ENCODE results near the gene ST3GAL4. TPM values are rescaled to one million over a fixed set of nuclear protein-coding genes. Genes with fewer than 3 reads are reported as not detected.

The ST3GAL4 gene
- total and polyA plus RNA-seq, 2 experiments from 2014 or later, result 27.3 to 53.3 TPM

DNA sequence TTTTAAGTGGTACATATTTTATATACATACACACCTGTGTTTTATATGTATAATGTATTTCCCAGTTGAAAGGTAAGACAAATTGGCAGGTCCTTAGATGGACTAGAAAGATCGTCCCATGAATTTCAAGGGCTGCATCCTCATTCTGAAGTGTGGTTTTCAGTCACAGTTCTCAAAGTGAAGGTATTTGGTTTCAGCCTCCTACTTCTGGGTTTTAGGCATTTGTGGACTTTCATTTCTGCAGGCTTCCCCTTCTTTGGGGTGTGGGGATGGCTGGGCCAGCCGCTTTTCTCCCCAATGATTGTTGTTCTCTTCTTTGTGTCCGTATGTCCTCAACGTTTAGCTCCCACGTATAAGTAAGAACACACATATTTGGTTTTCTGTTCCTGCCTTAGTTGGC is 41.7 kb upstream of the ST3GAL4 start:
- H2AFZ ChIP-seq, result no peak overlapping the region
- no peak overlapping the region for H3K9ac ChIP-seq
- H3K4me1 ChIP-seq (ENCODE audit: insufficient read depth), result peaks cover 22% of the 10 kb centered on the region
- no peaks in the 10 kb centered on the region for H4K20me1 ChIP-seq (ENCODE audit: insufficient read depth)
- no peaks in the 10 kb centered on the region; the same call in 1 of the 2 replicates for H3K79me2 ChIP-seq (ENCODE audit: insufficient read depth)
- DNase-seq, result no peak
- no peaks in the 10 kb centered on the region for H3K9me2 ChIP-seq (ENCODE audit: insufficient read depth)
- H3K27ac ChIP-seq, result no peak overlapping the region
- H3F3A ChIP-seq (ENCODE audit: insufficient read depth), result peaks cover 28% of the 10 kb centered on the region
- in situ Hi-C loops (cut with MboI), result no loop called here
- H3K9me3 ChIP-seq (ENCODE audit: low read depth), result no peaks in the 10 kb centered on the region
- TF ChIP-seq EZH2phosphoT487 (IDR thresholded peaks at IDR 0.05; ENCODE audit: insufficient read depth, low read depth), result no peak
- TF ChIP-seq EZH2 (IDR thresholded peaks at IDR 0.05; ENCODE audit: insufficient read depth, poor library complexity, severe bottlenecking), result no peak
- H3K4me3 ChIP-seq, result no peak overlapping the region
- WGBS, 2 experiments (ENCODE audit: low coverage in 1 of 2, low lambda C conversion rate in 2 of 2, missing lambda C conversion rate in 2 of 2), result 97% methylated on average over 5 of the region's 5 CpGs
- no peaks in the 10 kb centered on the region for H3K27me3 ChIP-seq (replicated peaks; ENCODE audit: insufficient read depth)
- H3K4me2 ChIP-seq (ENCODE audit: unreplicated experiment), result no peak overlapping the region
- H3K36me3 ChIP-seq (ENCODE audit: low read depth), result no peaks in the 10 kb centered on the region

DNA sequence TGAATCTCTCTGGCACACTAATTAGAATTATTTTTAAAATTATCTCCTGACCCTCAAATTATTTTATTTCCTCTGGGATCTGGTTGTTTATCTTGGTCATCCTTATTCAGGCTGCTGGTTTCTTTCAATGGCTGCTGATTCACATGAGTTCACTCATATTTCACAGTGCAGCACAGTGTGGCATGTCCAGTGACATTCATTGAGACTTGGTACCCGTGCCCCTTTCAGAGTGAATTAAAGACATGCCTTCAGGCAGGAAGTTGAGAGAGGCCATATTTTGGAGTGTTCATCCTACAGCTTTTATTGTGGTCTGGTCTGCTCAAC is 38.1 kb upstream of the ST3GAL4 start:
- Histone ChIP-seq H3K27ac (peak overlapping the region; percentile 98), H4K20me1 (ENCODE audit: insufficient read depth) (no peaks in the 10 kb centered on the region), H3K4me3 (peak overlapping the region; percentile 67), H2AFZ (peak overlapping the region; percentile 81), H3K4me1 (ENCODE audit: insufficient read depth) (peaks cover 33% of the 10 kb centered on the region), H3K27me3 (replicated peaks; ENCODE audit: insufficient read depth) (no peaks in the 10 kb centered on the region), H3K9me3 (ENCODE audit: low read depth) (no peaks in the 10 kb centered on the region), H3K9ac (peak overlapping the region; percentile 83), H3K36me3 (ENCODE audit: low read depth) (no peaks in the 10 kb centered on the region), H3K79me2 (ENCODE audit: insufficient read depth) (no peaks in the 10 kb centered on the region; the same call in 1 of the 2 replicates), H3K4me2 (ENCODE audit: unreplicated experiment) (peak overlapping the region; percentile 78), H3K9me2 (ENCODE audit: insufficient read depth) (no peaks in the 10 kb centered on the region), H3F3A (ENCODE audit: insufficient read depth) (peaks cover 47% of the 10 kb centered on the region)
- 0 to 5% methylated on average over 1 of the region's 1 CpG for WGBS, 2 experiments (ENCODE audit: low coverage in 1 of 2, low lambda C conversion rate in 2 of 2, missing lambda C conversion rate in 2 of 2)
- TF ChIP-seq EZH2phosphoT487 (IDR thresholded peaks at IDR 0.05; ENCODE audit: insufficient read depth, low read depth) (no peak), EZH2 (IDR thresholded peaks at IDR 0.05; ENCODE audit: insufficient read depth, poor library complexity, severe bottlenecking) (no peak)
- in situ Hi-C loops (cut with MboI), result no loop called here
- DNase-seq, result no peak

DNA sequence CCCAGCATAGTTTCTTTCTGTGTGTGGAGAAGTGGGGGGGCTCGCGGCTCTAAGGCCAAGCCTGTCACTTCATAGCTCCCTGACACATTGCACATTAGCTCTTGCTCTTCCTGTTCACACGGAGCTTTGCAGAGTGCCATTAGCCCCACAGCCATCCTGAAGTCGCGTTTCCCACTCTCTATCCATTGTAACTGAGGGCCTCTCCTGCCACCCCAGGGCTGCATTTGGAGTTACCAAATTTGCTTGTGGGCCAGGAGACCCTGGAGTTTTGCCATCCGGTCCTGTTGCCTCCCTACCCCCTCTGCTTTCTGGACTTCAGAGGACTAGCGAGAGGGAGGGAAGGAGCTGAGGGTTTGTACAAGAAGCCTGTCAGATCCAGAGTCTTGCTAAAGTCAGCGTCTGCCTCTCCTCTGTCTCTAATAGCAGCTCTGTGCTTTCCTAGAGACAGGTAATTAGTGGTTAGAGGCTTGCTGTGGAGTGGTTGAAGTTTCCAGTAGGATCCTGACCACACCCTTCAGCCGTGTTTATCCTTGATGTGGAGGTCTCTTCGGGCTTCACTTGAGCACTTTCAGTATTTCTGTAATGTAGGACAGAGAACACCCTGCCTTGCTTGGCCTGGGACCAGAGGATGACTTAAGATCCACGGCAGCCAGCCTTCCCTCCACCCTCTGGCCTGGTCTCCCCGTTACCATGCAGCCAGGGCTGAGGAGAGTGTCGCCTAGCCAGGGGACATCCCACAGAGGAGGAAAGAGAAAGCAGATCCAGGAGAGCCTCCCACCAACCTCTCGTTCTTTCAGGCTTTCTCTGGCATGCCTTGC is 37.5 kb upstream of the ST3GAL4 start:
- 2 to 8% methylated on average over 14 of the region's 14 CpGs for WGBS, 2 experiments (ENCODE audit: low coverage in 1 of 2, low lambda C conversion rate in 2 of 2, missing lambda C conversion rate in 2 of 2)
- H3K27ac ChIP-seq, result peak overlapping the region; percentile 98
- H3K9ac ChIP-seq, result peak overlapping the region; percentile 83
- no peaks in the 10 kb centered on the region for H3K36me3 ChIP-seq (ENCODE audit: low read depth)
- H3K4me2 ChIP-seq (ENCODE audit: unreplicated experiment), result peak overlapping the region; percentile 78
- peak; percentile 87 for DNase-seq
- TF ChIP-seq EZH2phosphoT487 (IDR thresholded peaks at IDR 0.05; ENCODE audit: insufficient read depth, low read depth), result no peak
- TF ChIP-seq EZH2 (IDR thresholded peaks at IDR 0.05; ENCODE audit: insufficient read depth, poor library complexity, severe bottlenecking), result no peak
- peaks cover 39% of the 10 kb centered on the region for H3K4me1 ChIP-seq (ENCODE audit: insufficient read depth)
- no peaks in the 10 kb centered on the region; the same call in 1 of the 2 replicates for H3K79me2 ChIP-seq (ENCODE audit: insufficient read depth)
- H2AFZ ChIP-seq, result peak overlapping the region; percentile 81
- no peaks in the 10 kb centered on the region for H3K9me3 ChIP-seq (ENCODE audit: low read depth)
- no peaks in the 10 kb centered on the region for H4K20me1 ChIP-seq (ENCODE audit: insufficient read depth)
- H3F3A ChIP-seq (ENCODE audit: insufficient read depth), result peaks cover 47% of the 10 kb centered on the region
- no peaks in the 10 kb centered on the region for H3K27me3 ChIP-seq (replicated peaks; ENCODE audit: insufficient read depth)
- no peaks in the 10 kb centered on the region for H3K9me2 ChIP-seq (ENCODE audit: insufficient read depth)
- in situ Hi-C loops (cut with MboI), result no loop called here
- peak overlapping the region; percentile 67 for H3K4me3 ChIP-seq

DNA sequence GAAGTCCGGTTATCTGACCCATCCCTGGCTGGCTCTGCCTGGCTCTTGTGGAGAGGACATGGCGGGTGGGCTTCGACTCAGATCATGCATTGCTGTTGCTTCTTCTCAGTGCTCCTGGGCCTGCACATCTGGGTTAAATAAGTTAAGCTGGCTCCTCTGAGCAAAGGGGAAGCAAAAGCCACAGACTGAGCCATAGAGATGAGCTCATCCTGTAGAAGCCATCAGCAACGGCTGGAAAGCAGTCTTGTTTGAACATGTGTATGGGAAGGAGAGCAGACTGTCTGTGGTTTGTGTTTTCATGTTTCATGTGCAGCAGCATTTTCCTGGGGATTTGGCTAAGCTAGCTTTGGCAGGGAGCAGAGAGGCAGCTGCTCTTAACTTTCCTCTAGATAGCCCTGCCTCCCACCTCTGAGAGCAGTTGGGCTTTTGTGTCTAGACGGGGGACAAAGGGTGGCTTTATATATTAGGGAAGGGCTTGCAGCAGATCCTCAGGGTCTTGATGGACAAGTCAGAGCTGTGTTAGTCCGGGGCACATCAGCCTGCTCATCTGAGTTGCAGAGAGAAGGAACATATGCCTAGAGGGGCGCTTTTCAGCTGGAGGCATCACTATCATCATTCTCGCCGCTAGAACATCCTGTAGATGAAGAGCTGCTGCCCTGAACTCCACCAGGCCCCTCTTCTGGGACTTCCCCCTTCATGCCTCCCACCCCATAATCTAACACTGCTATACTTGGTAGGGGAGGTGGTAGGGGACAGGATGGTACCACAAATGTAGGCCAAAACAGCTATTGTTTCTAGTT is 36.7 kb upstream of the ST3GAL4 start:
- peaks cover 47% of the 10 kb centered on the region for H3F3A ChIP-seq (ENCODE audit: insufficient read depth)
- peak overlapping the region; percentile 98 for H3K27ac ChIP-seq
- no peaks in the 10 kb centered on the region for H3K9me3 ChIP-seq (ENCODE audit: low read depth)
- H3K4me1 ChIP-seq (ENCODE audit: insufficient read depth), result peaks cover 39% of the 10 kb centered on the region
- no peaks in the 10 kb centered on the region for H3K36me3 ChIP-seq (ENCODE audit: low read depth)
- 3 to 6% methylated on average over 9 of the region's 9 CpGs for WGBS, 2 experiments (ENCODE audit: low coverage in 1 of 2, low lambda C conversion rate in 2 of 2, missing lambda C conversion rate in 2 of 2)
- H3K27me3 ChIP-seq (replicated peaks; ENCODE audit: insufficient read depth), result no peaks in the 10 kb centered on the region
- no peaks in the 10 kb centered on the region for H3K9me2 ChIP-seq (ENCODE audit: insufficient read depth)
- H3K79me2 ChIP-seq (ENCODE audit: insufficient read depth), result no peaks in the 10 kb centered on the region; the same call in 1 of the 2 replicates
- peak overlapping the region; percentile 83 for H3K9ac ChIP-seq
- H3K4me3 ChIP-seq, result peak overlapping the region; percentile 67
- H3K4me2 ChIP-seq (ENCODE audit: unreplicated experiment), result peak overlapping the region; percentile 78
- in situ Hi-C loops (cut with MboI), result no loop called here
- no peaks in the 10 kb centered on the region for H4K20me1 ChIP-seq (ENCODE audit: insufficient read depth)
- DNase-seq, result peak; percentile 98
- no peak for TF ChIP-seq EZH2 (IDR thresholded peaks at IDR 0.05; ENCODE audit: insufficient read depth, poor library complexity, severe bottlenecking)
- no peak for TF ChIP-seq EZH2phosphoT487 (IDR thresholded peaks at IDR 0.05; ENCODE audit: insufficient read depth, low read depth)
- peak overlapping the region; percentile 81 for H2AFZ ChIP-seq

Data from GM23248 (cell line).